HG03159 (cell line): ENCODE results near the gene ACYP1.

Source experiments
- ATAC-seq: cut with Tn5 transposase; IDR thresholded peaks from one replicate; pipeline ENCODE4 v1.9.1; 2021; ENCODE audit warnings: mild to moderate bottlenecking, moderate library complexity; ENCODE audit not compliant: unreplicated experiment

Gene ACYP1

DNA sequence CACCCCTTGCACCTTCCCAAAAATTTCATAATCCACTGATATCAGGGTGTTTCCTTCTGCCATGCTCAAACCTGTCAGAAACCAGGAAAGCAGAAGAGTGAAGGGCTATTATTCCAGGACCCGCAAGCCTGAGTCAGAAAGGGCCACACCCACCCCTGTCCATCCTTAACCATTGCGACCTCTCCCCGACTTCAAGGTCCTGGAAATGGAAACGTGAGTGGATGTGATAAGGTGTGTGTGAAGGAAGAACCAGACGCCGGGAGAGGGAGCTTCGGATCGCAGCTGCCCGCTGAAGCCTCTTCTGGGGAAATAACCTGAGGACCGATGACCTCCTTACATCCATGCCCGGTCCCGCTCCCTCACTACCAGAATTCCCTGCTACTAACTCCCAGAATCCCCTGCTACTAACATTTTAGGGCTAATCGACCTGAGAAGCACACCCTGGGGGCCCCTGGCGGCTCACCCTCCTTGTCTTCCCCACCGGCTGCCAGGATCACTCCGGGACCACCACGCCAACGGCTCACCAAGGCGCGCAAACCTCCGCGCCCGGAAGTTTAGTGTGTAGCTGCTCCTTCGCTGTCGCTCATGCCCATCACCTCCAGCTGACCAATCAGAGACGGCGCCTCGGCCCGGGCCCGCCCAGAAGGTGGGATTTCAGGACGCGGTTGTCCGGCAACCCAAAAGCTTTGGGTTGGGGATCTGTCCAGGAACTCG is at the start of gene ACYP1:
Gene ACYP1, minus strand, starts transcription at position 534 of the 714 bp plus-strand sequence. Its CDS starts 471 bp downstream, at position 63.
- peak; percentile 97 for ATAC-seq

DNA sequence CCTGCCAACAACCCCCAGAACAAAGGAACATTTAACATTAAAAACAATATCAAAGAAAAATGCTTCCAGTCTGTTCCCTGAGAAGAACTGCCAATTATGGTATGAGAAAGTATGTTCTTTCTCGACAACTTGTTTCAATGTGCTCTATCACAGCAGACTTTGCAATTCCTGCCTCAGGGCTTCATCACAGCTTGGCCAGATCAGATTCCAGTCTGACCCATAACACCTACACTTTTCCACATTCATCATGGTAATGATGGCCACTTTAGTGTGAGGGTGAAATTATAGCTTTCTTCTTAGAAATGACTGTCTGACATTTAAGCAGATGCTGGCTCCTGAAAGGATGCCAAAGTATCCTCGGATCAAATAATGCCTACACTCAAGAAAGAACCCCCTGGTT is 46.1 kb upstream of the ACYP1 start:
- ATAC-seq, result no peak

DNA sequence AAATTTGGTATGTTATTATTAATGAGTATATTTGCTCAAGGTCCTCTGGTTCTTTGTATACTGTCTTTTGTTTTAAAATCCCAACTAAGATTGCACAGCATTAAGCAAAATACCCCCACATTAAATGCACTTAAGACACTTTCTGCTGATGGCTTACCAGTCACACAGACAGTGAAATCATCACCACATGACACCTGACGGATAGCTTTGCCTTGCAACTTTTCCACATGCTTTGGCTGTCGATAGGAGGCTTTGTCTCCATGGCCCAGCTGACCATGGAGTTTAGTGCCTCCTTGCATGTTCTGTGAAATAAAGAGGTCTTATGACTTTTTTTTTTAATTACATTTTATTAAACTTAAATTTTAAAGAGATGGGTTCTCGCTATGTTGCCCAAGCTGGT is 43.4 kb upstream of the ACYP1 start:
- no peak for ATAC-seq

DNA sequence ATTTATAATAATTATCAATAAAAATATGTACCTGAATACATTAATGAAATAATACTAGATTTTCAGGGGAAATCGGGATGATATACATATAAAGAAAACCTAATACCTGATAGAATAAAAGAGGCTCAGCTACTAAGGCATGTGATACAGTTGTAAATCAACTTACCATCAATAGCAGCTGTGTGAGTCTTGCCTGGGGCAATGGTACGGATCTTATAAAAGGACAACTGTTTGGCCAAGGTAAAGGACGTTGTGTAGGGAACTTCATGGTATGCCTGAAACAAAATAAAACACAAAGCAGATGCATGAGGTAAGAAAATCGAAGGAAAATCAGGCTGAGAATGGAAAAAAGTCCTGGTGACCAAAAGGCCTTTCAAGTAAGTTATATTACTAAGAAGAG is 37.7 kb upstream of the ACYP1 start:
- no peak for ATAC-seq

DNA sequence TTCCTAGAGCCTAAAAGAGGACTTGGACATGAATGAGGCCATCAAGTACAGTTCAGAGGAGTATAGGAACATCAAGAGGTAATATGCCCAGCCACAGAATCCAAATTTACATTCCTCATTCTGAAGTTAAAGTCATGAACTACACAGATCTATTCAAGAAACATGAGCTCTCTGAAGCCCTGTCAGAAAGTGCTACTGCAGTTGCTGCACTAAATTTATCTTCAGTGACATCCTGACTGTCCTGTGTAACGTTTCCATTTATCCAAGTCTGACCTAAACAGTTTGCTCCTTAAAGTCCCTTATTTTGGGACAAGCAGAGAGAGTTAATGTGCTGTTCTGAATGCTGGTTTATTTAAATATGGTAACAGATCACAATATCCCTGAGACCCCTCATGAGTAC is 34.9 kb upstream of the ACYP1 start:
- no peak for ATAC-seq

DNA sequence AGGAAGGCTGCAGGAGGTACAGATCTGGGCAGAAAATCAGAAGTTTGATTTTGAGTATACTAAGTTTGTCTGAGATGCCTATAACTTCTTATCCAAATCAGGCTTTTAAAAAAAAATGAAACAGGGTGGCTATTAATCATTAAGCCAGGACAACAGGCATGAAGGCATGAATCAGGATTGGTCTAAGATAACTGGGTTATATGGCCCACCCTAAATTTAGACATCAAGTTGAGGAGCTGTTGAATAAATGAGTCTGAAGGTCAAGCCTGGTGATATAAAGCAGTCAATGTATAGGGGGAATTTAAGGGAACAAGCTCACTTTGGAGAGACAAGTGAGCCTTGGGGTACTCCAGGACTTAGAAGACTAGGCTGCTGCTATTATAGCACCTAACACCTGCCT is 34.4 kb upstream of the ACYP1 start:
- no peak for ATAC-seq

DNA sequence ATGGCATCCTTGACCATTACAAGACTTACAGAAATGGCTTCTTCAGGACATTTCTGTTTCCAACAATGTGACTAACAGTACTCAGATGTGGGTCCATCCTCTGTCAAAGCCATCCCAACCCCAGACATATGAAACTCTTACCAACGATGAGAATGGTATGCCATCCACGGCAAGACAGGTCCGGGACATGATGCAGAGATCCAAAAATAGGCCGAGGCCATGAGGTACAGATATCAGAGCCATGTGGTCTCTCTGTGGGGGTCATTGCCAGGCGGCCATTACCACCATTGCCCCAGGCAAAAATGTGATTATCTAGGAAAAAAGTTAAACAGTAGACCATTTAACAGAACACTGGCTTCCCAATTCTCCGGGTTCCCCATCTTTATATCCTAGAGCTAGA is 33.1 kb upstream of the ACYP1 start:
- ATAC-seq, result no peak

DNA sequence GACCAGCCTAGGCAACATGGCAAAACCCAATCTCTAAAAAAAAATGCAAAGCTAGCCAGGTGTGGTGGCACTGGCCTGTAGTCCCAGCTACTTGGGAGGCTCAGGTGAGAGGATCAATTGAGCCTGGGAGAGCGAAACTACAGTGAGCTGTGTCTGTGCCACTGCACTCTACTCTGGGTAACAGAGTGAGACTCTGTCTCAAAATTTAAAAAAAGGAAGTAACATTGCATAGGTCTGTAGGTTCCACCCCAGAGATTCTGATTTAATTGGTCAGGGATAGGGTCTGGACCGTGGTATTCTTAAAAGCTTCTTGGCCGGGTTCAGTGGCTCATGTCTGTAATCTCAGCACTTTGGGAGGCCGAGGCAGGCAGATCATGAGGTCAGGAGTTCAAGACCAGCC is 31.9 kb upstream of the ACYP1 start:
- no peak for ATAC-seq

DNA sequence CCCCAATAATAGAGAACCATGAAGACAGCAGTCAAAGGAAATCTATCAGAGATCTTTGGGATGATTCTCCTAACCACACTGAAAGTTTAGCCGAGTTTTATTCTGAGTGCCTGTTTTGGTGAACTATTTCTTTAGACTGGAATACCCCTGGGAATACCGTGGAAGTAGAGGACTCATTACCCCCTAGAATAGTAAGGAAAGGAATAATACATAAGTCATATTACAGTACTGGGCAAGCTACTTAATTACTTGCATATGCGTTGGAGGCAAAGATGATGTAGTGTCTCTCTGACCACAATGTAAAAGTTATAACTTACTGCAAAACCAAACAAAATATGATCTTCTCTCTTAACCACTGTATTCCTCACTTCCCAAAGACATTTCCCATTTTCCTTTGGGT is 31.1 kb upstream of the ACYP1 start:
- no peak for ATAC-seq

DNA sequence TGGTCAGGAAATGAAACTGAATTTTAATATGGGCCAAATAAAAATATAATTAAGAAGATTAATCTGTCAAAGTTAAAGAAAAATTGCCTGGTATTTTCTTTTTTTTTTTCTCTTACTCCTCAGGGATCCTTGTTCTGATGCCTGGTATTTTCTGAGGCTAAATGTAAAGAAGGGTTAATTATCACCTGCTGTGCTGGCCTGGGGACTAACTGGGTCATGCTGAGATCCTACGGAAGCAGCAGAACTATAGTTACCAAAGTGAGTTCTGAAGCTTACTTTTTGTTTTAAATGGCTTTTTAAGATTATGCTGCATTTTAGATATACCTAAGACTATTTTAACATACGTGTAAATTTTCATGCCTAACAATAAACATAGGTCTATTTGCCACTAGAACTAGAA is 28.9 kb upstream of the ACYP1 start:
- no peak for ATAC-seq

DNA sequence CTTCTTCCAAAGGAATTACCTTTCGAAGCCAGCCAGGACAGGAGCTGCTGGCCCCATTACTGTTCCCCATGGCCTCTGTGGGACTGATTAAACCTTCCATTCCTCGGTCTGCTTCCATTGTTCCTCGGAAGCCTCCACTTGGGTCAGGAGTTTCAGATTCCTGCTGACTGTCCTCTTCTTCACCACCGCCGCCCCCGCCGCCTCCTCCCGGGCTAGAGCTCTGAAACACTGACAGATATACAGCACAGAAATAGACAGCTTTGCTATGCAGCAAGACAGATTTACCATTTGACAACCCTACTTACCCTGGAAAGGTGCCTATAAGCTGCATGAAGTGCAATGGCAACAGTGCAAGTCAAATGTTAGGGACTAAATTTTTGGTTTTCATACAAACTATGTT is 27.4 kb upstream of the ACYP1 start:
- ATAC-seq, result no peak

DNA sequence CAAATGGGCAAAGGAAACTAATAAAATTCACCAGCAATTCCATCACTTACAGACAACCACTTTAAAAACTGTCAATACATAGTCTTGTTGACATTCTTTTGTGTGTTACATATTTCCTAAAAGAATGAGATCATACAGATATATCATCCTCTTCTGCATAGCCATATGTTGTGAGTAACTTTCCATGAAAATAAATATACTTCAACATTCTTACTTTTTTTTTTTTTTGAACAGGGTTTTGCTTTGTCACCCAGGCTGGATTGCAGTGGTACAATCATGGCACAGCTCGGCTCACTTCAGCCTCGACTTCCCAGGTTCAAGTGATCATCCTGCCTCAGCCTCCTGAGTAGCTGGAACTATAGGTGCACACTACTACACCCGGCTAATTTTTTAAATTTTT is 26.5 kb upstream of the ACYP1 start:
- no peak for ATAC-seq

DNA sequence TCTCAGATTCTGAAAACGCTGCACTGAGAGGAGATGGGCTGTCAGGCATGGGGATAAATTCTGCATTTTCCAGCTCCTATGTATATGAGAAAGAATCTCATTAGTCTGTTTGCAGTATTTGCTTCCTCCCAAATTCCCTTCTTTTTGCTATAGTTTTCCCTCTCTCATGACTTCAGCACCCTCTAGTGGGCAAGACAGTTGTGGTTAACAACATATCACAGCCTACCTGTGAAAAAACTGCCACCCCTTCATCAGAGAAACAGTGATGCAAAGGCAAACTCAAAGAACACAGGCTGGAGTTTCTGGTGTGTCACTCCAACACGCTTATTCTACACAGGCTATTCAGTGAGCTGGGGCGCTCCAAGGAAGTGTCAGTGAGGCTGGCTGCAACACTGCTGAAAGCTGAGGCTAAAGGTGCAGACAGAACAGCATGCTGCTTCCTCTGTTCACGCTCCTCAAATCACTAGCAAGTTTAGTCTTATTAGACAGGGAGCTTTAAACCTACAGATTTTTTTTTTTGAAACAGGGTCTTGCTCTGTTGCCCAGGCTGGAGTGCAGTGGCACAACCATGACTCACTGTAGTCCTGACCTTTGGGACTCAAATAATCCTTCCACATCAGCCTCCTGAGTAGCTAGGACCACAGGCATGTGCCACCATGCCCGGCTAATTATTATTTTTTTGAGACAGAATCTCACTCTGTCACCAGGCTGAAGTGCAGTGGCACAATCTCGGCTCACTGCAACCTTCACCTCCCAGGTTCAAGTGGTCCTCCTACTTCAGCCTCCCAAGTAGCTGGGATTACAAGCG is 24.9 kb upstream of the ACYP1 start:
- ATAC-seq, result no peak

DNA sequence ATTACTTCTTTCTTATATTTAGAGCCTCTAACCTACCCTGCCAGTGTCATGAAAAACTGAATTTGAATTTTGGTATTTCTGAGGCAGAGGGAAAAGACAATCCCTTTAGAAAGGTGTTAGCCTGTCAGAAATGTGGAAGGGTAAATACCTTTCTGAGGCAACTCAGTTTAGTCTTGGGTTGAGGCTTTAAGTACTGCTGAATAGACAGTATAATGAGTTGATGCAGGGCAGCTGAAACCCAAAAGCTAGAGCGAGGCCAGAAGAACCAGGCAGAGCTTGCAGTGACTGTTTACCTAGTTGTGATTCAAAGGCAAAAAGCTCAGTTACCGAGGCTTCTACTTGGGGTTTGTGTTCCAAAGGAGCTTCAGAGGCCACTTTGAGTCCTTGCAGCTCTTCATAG is 24.3 kb upstream of the ACYP1 start:
- ATAC-seq, result no peak

DNA sequence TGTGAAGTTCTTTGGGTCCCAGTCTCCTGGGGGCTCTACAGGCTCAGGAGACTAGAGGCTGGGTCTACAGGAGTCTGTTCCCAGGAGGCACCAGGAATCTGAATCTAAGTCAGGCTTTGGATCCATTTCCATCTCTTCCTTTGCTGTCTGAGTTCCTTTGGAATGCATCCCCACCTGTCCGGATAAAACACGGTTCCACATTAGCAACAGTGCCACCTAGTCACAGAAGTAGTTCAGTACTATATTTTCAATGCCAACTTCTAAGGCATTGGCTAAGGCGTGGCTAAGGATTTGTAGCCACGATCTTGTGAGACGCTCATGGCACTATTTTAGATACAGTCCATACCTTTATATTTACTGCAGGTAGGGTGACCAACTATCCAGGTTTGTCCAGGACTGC is 20.7 kb upstream of the ACYP1 start:
- ATAC-seq, result no peak

DNA sequence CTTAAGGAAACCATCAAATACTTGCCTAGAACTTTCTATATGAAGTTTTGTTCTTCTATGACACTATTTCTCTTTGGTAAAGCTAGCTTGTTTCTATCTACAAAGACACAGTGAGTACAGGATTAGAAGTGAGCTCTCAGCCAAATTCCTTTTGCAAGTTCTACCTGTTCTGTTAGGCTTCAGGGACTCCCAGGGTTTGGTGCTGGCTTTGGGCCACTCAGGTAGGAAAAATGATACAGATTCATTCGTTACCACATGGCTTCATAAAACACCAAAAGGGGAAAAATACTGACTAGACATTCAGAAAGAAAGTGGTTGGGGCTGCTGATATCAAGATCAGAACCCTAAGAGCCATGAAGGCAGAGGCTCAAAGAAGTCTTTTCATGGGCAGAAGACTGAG is 19.4 kb upstream of the ACYP1 start:
- ATAC-seq, result no peak

DNA sequence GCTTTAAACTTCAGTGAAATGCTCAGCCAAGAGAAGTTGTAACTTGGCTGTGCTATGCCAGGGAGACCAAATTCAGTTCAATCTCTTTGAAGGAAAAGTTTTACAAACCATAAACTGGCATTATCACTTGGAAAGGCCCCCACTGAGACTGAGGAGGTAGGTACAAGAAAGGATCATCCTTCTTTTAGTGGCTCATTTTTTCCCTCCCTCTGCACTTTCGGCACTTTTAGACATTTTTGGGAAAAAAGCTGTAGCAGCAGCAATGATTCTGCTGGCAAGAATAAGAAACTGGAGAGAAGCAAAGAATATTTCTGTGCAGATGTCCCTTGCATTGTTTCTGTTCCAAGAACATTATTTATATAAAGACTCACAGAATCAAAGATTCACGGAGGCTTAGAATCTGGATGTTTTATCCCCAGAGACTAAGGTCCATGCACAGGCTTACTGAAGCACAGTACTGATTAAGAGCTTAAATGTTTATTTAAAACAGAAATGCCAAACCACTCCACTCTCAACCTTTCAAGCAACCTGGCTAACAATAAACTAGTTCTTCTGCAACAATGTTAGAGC is 17.9 kb upstream of the ACYP1 start:
- no peak for ATAC-seq

DNA sequence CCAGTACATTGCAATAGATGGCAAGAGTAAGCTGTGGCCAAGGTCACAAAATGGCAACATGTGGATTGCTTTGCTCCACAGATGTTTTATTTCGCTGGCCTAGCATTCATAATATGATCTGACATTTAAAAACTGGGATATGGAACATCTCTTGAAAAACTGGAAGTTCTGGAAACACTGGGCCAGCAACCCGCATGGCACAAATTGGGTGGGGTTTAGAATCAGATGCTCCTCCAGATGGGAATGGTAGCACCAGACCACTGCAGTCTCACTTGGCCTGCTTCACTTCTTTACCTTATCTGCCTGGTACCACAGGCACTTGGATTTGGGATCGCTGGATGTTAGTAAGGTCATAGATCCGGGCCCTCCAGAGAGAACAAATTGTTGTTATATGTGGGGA is 15.7 kb upstream of the ACYP1 start:
- no peak for ATAC-seq

DNA sequence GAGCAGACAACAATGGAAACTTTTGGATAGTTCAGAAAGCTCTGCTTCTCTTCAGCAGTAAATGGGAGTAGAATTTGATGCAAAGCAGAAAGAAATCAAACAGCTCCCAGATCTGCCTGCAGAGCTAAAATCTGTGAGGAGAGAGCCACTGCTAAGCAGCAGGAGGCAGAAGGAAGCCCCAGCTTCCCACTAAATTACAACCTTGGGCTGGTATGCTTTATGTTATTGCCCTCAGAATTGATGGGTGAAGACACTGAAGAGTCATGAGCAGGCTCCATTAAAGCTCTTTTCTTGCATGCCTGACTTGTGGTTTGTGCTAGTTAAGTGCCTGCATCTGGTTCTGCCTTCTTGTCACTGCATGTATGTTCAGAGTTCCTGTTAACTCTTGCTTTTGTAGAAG is 14.0 kb upstream of the ACYP1 start:
- ATAC-seq, result no peak

DNA sequence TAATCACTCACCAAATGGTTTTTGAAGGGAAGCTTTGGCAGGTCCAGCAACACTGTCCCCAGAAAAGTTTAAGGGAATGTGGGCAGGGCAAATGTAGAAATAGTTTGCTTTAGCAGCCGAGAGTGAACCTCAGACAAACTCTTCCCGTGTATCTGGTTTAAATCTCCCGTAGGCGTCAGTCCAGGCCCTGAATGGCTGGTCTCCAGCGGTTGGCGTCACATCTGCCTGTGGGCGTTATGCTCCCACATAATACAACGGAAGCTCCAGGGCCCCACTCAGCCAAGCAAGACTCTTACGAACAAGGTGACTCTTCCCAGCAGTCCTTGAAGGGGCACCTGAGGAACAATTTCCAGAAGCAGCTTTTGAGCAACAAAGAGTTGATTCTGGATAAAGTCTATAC is 6.6 kb upstream of the ACYP1 start:
- no peak for ATAC-seq

DNA sequence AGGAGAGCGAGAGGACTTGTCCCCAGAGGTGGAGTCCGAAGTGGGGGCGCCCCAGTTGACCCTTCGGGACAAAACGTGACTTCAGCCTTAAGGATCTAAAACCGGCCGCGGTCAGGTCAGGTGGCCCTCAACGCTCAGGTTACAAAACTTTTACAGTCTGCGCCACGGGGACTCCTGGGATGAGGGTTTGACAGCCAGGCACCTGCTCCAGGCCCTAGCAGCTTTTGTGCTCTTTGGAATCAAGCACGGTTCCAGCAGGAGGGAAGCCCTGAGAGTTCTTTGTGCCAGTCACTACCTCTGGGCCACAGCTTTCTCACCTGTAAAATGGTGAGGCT is 6.0 kb upstream of the ACYP1 start:
- no peak for ATAC-seq

DNA sequence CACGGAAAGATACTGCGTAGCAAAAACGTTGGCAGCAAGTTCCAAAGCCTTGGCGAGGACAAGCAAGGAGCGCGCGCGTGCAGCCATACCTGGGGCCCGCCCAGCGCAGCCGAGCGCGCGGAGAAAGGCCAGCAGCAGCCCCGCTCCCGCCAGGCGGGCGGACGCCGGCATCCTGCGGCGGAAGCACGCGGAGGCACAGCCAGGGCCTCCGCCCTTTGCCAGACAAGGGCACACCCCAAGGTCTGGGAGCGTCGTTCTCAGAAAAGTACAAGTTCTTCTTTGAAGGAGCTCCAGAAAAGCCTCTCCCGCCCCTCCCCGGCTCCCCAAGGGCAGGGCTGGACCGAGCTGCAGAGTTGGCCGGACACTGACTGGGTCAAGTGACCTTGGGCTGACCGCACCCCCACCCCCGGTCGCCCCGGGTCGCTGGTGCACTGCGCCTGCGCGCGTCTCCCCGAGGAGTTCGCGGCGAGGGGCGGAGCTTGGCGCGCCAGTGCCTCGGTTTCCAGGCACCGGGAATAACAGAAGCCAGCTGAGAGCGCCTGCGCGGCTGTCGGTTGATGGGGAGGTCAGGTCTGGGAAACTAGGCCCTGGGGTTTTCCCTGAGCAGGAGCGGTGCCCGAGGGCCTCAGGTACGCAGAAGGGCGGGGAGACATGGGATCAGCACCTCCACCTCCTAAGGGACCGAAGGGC is 5.4 kb upstream of the ACYP1 start, which contains the start of gene ZC2HC1C:
Gene ZC2HC1C, plus strand, starts transcription at position 521 of the 690 bp plus-strand sequence. CDS start 933 bp downstream, outside the sequence.
- peak; percentile 69 for ATAC-seq
